Stimulated activated CD4-positive, alpha-beta T cell treated with anti-CD3 and anti-CD28 coated beads, TNF-alpha, amount 100 ng/mL, for 4 hours (primary cell): ENCODE data around the gene MTA3.
"Not testable (repeated sequence)": the region's sequence is repeated elsewhere in the genome, so short reads cannot be mapped to it uniquely, and the experiment has no call there.

Source experiments
- DNase-seq, 3 experiments: peaks; one replicate each; pipeline ENCODE4 v3.0.0-alpha.2; 2020; ENCODE audit warnings: low read depth in 3 of 3

Gene MTA3

DNA sequence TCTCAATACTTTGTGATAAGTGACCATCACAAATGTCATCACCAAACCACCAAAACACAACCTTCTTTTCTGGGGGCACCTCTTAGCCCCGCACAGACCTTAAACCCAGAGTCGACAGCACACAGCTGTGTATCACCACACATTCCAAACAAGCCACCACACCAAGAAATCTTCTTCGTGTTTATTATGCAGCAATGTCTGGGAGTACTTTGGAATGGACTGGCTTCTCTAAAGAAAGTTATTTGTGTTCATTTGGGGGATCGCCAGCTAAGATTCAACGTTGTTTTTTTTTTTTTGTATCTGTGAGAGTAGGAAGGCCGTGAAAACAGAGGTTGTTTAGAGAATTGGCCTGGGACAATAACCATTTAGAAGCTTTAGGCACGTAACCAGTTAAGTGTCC lies 1.1 kb upstream of the MTA3 start:
- DNase-seq = no peak

DNA sequence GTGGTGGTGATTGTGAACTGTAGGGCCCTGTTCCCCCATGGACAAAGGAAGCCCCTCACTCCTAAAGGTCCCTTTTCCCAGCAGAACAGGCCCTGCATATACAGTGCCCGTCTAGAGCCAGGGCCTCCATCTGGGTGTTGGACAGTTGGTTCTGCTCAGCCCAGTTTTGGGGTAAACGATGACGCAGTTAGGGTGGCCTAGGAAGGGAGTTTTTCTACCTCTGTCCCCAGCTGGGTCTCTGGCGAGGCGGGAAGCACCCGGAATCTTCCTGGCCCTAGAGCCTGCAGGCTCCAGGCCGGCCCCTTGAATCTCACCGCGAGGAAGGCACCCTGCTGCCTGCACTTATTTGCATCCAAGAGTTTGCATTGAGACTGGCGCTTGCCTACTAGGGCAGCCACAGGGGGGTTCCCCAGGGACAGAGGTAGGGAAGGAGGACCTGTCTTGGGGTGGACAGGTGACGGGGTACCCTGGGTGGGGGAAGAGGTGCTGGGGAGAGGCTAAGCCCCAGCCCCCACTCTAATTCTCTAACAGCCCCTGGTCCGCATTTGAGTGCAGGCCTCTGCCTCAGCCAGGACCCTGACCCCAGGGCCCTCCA lies 529 bp upstream of the MTA3 start:
- no peak for DNase-seq

DNA sequence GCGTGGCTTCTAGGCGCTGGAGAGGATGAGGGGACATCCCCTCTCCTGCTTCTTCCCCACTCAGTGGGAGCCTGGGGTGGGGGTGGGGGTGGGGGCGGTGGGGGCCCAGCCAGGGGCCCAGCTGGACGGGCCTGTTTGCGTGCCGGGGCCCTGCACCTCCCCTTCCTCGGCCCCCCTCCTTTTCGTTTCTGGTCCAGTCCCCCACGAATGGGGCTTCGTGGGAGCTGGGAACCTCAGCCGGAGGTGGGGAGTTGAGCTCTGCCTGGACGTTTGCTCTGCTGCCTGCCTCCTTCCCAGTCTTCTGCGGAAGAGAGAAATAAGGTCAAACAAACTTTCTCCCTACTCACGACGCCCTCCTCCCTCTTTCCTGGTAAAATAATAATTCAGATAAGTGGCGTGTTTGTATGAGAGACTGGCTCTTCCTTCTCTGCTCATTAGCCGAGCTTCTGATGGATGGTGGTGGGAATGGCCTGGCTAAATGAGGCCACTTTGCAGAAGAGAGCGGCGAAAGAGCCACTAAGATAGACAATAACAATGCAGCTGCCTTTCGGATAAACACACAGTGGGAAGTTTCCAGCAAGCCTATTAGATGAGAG lies 782 bp downstream of the MTA3 start:
- DNase-seq = peak in 1 of 3 experiments; percentile 9

DNA sequence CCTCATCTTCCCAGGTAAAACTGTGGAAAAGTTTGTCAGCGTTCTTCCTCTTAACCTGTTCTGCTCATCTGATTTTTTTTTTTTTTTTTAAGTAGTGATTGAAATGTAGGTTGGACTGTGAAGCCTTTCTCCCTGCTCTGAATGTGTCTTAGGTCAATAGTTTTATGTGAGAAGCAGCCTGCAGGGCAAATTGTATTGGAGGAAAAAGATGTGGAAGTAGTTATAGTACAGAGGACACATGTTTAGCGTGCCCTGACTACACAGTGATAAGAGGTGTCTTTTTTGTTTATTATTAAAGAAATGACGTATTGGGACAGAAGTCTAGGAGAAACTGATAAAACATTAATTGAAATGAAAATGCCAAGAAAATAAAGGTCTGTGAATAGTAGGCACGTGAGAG lies 1.5 kb downstream of the MTA3 start:
- no peak for DNase-seq

DNA sequence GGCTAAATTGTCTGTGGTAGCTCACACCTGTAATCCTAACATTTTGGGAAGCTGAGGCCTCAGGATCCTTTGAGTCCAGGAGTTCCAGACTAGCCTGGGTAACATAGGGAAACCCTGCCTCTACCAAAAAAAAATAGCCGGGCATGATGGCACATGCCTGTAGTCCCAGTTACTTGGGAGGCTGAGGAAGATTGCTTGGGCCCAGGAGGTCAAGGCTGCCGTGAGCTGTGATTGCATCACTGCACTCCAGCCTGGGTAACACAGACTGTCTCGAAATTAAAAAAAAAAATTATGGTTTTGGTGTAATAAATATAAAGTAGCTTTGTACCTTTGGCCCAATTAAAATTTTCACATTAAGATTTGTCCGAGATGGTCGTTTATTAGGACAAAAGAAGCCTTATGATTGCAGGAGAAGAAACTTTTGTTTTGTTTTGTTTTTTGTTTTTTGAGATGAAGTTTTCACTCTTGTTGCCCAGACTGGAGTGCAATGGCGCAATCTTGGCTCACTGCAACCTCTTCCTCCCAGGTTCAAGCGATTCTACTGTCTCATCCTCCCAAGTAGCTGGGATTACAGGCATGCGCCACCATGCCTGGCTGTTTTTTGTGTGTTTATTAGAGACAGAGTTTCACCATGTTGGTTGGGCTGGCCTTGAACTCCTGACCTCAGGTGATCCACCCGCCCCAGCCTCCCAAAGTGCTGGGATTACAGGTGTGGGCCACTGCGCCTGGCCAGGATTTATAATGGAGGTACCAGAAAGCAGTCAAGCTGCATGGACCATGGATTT lies 4.1 kb downstream of the MTA3 start:
- DNase-seq = no peak

DNA sequence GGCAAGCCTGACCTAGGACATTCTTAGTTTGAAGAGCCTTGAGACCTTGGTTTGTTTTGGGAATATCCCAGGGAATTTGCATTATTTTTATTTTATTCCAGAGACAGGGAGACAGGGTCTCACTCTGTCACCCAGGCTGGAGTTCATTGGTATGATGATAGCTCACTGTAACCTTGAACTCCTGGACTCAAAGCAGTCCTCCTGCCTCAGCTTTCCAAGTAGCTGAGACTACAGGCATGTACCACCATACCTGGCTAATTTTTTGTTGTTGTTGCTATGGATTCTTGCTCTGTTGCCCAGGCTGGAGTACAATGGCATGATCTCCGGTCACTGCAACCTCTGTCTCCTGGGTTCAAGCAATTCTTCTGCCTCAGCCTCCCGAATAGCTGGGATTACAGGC lies 4.8 kb downstream of the MTA3 start:
- DNase-seq = no peak

DNA sequence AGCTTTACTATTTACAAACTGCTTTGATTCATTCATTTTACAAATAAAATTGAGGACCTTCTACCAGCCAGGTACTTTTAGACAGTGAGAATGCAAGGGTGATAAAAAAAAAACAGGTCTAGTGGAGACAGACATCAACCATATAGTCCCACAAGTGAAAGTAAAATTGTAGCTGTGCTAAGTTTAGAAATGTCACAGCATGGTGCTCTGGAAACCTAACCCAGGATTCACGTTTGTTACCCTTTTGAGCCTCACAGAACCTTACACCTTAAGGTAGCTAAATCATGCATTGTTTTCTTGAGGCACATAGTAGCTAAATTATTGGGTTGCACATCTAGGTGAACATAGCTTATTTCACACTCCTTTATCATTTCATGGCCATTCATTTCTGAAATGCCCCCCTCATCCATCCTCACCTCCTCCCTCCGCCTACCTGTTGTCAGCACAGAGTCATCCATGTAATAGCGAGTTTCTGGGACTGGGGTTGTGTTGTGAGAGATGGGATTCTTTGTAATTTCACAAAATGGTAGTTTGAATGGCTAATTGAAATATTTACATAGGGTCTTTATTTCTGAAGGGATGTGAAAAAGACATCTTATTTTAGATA lies 7.1 kb downstream of the MTA3 start:
- no peak for DNase-seq

DNA sequence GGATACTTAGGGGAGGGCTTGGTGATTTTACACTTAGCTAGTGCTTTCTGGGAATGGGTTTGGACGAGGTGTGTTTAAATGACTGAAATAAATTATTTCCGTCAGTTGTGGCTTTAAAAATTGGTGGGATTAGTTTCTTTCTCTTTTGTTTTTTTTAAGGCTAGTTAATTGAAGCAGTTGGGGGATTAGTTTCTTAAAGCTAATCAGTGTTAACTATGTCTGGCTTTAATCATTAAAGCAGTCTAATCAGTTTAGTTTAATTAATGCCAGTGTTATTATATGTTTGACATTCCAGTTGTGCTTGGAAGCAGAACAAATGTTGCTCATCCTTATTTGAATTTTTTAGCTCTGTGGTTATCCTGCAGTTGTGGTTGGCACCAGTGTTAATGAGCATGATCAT lies 10.2 kb downstream of the MTA3 start:
- DNase-seq = no peak

DNA sequence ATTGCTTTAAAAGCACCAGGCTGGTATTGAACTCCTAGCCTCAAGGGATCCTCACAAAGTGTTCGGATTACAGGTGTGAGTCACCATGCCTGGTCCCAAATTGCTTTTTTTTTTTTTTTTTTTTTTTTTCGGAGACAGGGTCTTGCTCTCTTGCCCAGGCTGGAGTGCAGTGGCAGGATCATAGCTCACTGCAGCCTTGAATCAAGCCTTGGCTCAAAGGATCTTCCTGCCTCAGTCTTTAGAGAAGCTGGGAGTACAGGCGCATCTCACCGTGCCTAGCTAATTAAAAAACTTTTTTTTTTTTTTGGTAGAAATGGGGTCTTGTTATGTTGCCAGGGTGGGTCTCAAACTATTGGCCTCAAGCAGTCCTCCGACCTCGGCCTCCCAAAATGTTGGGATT lies 12.8 kb downstream of the MTA3 start:
- DNase-seq = no peak

DNA sequence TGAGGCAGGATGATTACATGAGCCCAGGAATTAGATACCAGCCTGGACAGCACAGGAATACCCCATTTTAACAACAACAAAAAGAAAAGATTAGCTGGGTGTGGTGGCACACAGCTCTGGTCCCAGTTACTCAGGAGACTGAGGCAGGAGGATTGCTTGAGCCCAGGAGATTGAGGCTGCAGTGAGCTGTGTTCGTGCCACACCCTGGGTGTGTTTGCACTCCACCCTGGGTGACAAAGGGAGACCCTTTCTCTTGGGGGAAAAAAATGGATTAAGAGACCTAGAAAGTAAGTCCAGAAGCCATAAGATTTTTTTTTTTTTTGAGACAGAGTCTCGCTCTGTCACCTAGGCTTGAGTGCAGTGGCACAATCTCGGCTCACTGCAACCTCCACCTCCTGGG lies 16.2 kb downstream of the MTA3 start:
- DNase-seq = not testable (repeated sequence)

DNA sequence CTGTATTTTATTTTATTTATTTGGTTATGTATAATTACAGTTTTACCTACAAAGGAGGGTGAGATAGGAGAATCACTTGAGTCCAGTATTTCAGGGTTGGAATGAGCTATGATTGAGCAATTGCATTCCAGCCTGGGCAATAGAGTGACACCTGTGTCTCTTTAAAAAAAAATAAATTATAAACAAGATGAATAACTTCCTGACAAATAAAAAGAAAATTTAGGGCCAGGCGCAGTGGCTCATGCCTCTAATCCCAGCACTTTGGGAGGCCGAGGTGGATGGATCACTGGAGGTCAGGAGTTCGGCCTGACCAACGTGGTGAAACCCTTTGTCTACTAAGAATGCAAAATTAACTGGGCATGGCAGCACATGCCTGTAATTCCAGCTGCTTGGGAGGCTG lies 17.3 kb downstream of the MTA3 start:
- no peak for DNase-seq

DNA sequence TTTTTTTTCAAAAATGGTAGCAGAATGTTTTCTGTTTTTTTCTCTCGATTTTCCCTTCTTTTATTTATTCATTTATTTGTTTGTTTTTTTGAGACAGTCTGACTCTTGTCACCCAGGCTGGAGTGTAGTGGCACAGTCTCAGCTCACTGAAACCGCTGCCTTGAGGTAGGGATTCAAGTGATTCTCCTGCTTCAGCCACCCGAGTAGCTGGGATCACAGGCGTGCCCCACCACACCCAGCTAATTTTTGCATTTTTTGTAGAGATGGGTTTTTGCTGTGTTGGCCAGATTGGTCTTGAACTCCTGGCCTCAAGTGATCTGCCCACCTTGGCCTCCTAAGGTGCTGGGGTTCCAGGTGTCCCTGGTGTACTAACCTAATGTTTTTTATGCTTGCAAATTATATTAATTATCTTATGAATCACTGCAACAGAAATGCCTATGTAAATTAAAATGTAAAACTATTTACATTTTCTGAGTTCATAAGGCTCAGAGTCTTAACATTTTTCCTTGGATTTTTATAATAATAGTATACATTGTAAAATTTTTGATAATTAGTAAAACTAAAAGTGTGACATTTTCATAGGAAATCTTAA lies 19.2 kb downstream of the MTA3 start:
- DNase-seq = no peak

DNA sequence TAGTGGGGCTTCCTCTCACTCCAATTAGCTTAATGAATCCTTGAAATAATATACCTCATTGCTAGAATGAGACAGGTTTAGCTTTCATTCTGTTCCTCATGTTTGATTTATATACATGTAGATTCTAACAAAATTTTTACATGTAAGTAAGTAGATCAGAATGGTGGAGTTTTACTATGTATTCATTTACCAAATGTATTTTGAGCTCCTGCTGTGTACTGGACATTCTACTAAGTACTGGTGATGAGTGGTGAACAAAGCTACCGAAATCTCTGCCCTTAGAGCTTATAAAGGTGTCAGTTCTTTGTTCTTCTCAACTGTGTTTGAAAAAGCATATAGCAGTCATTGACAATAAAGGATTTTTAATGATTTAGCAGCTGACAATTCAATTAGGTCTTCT lies 19.7 kb downstream of the MTA3 start:
- DNase-seq = no peak

DNA sequence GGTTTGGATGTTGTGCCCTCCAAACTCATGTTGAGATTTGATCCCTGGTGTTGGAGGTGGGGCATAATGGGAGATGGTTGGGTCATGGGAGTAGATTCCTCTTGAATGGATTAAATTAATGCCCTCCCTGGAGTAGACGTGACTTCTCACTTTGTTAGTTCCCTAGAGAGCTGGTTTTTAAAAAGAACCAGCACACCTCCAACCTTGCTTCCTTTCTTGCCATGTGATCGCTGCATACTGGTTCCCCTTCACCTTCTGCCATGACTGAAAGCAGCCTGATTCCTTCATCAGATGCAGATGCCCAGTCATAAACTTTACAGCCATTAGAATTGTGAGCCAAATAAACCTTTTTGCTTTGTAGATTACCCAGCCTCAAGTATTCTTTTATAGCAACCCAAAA lies 21.7 kb downstream of the MTA3 start:
- no peak for DNase-seq

DNA sequence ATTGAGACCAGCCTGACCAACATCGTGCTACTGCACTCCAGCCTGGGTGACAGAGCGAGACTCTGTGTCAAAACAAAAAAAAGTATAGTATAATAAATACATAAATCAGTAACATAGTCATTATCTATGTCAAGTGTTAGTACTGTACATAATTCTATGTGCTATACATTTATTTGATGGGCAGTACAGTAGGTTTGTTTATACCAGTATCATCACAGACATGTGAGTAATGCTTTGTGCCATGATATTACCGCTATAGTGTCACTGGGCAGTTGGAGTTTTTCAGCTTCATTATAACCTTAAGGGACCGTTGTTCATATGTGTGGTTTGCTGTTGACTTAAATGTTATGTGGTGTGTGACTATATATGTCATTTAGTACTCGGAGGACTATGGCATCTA lies 24.9 kb downstream of the MTA3 start:
- DNase-seq = no peak

DNA sequence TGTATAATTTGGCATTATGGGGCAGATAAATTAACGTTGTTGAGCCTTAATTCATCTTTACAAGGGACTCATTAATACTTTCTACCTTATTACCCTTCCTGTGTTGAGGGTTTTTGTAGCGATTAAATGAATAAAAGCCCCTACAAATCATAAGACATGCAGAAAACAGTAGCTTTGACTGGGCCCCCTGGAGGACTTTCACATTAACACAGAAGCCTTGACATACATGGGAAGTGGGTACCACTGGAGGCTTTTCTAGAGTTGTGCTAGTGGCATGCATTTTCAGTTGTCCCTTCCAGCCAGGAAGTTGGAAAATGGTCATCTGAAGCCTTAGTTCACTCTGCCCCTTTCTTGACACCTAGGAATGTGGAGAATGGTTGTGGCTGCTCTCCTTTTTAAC lies 30.2 kb downstream of the MTA3 start:
- DNase-seq = no peak

DNA sequence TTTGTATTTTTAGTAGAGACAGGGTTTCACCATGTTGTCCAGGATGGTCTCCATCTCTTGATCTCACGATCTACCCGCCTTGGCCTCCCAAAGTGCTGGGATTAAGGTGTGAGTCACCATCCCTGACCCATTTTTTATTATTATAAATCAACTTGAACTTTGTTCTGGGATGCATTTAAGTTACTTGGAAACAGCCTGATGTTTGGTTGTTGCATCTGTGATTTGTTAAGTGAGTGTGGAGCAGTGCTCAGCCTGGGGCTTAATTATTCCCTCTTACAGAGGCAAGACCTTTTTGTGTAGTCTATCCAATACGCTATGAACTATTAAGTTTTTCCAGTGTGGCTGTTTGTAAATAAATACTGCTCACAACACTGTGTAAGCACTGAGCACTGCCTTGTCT lies 32.6 kb downstream of the MTA3 start:
- no peak for DNase-seq

DNA sequence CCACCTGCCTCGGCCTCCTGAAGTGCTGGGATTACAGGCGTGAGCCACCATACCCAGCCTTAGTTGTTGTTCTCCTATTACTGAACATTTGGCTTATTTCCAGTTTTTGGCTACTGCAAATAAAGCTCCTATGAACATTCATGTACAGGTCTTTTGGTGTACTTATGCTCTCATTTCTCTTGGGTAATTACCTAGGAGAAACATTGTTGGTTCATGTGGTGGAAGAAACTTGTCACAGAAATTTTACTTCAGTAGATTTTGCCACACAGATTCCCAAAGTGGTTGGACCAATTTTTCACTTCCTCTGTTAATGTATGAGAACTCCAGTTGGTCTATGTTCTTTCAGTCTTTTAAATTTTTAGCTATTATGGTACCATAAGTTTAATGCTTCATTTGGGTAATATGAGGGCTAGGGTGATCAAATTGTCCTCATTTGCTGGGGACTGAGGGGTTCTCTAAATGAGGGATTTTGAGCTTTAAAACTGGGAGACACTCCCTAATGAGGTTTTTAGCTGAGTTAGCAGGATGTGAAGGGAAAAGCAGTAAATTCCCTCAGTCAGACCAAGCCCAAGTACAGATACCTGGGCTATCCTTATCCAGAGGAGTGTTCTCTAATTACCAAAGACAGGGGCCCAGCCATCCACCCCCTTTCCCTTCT lies 33.9 kb downstream of the MTA3 start:
- no peak for DNase-seq

DNA sequence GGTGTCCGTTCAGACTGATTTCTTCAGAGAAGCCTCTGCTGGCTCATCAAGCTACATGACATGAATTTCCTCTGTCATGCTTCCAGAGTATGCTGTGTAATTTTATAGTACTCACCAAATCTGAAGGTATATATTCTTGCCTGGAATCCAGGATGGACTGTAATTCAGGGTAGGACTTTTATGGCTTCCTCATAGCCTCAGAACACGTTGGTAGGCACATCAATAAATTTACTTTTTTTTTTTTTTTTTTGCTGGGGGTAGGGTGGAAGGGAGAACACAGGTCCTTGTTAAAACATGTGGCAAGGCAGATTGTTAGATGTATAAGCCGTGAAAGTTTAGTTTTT lies 34.4 kb downstream of the MTA3 start:
- no peak for DNase-seq

DNA sequence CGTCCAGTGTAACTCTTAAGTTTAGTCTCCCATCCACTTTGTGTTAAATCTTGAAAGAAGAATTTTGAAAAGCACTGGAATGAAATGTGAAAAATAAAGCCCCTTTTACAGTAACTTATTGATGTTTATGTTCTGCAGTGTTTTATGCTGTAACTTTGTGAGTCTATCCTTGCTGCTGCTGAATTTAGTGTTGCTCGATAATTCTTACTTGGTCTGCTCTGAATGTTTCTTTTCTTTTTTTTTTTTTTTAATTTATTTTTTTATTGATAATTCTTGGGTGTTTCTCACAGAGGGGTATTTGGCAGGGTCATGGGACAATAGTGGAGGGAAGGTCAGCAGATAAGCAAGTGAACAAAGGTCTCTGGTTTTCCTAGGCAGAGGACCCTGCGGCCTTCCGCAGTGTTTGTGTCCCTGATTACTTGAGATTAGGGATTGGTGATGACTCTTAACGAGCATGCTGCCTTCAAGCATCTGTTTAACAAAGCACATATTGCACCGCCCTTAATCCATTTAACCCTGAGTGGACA lies 36.0 kb downstream of the MTA3 start:
- not testable (repeated sequence) for DNase-seq

DNA sequence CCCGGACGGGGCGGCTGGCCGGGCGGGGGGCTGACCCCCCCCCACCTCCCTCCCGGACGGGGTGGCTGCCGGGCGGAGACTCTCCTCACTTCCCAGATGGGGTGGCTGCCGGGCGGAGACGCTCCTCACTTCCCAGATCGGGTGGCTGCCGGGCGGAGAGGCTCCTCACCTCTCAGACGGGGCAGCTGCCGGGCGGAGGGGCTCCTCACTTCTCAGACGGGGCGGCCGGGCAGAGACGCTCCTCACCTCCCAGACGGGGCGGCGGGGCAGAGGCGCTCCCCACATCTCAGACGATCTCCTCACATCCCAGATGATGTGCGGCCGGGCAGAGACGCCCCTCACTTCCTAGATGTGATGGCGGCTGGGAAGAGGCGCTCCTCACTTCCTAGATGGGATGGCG lies 37.7 kb downstream of the MTA3 start:
- DNase-seq = not testable (repeated sequence)

DNA sequence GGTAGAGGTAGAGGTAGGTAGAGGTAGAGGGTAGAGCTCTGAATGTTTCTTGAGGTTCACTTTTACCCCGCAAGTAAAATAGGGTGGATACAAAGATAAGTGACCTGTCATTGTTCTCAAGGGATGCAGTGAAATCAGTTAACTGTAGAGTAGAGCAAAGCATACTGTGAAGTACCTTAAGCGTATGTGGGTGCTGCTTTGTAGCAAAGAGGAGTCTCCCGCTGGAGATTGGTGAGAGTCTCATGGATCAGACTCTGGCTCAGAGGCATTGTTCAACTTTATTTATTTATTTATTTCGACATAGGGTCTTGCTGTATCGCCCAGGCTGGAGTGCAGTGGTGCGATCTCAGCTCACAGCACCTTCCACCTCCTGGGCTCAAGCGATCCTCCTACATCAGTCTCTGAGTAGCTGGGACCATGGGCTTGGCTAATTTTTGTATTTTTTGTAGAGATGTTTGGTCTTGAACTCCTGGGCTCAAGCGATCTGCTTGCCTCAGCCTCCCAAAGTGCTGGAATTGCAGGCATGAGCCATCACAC lies 38.7 kb downstream of the MTA3 start:
- no peak for DNase-seq
